Medulla oblongata (tissue), 1 donor: ENCODE measurements around the gene CLECL1.

Source experiments
- DNase-seq: peaks from one replicate; pipeline ENCODE4 v3.0.0-alpha.2; 2015; ENCODE audit errors: extremely low spot score

The CLECL1 gene

GRCh38 chr12:9732921-9733461, at the start of gene CLECL1:
CLECL1 (minus strand) TSS chr12:9733097.
- peak; percentile 35 for DNase-seq

GRCh38 chr12:9781360-9781759, 48.5 kb upstream of the CLECL1 start:
- no peak for DNase-seq

- no peak for DNase-seq
Measured at GRCh38 chr12:9779209-9779608, 46.3 kb upstream of the CLECL1 start.

- DNase-seq, result no peak
Measured at GRCh38 chr12:9776781-9777180, 43.9 kb upstream of the CLECL1 start.

- no peak for DNase-seq
Measured at GRCh38 chr12:9773216-9773877, 40.5 kb upstream of the CLECL1 start.

- no peak for DNase-seq
Measured at GRCh38 chr12:9763025-9763424, 30.1 kb upstream of the CLECL1 start.

- no peak for DNase-seq
Measured at GRCh38 chr12:9762369-9762768, 29.5 kb upstream of the CLECL1 start.

GRCh38 chr12:9761419-9761781, 28.5 kb upstream of the CLECL1 start:
- peak; percentile 51 for DNase-seq

- peak; percentile 74 for DNase-seq
Measured at GRCh38 chr12:9760699-9761418, 28.0 kb upstream of the CLECL1 start, which contains the start of gene CD69. CD69 (minus strand) TSS chr12:9760901; CDS start chr12:9760820, 81 bp downstream.

GRCh38 chr12:9760120-9760519, 27.2 kb upstream of the CLECL1 start:
- no peak for DNase-seq

- DNase-seq, result no peak
Measured at GRCh38 chr12:9759694-9760093, 26.8 kb upstream of the CLECL1 start.

- DNase-seq, result no peak
Measured at GRCh38 chr12:9758119-9758518, 25.2 kb upstream of the CLECL1 start.

GRCh38 chr12:9757433-9758025, 24.6 kb upstream of the CLECL1 start:
- no peak for DNase-seq

GRCh38 chr12:9756706-9757105, 23.8 kb upstream of the CLECL1 start:
- no peak for DNase-seq

GRCh38 chr12:9756170-9756569, 23.3 kb upstream of the CLECL1 start:
- DNase-seq, result no peak

- no peak for DNase-seq
Measured at GRCh38 chr12:9755567-9755966, 22.7 kb upstream of the CLECL1 start.

GRCh38 chr12:9755035-9755434, 22.1 kb upstream of the CLECL1 start:
- DNase-seq, result no peak

- DNase-seq, result no peak
Measured at GRCh38 chr12:9754099-9754927, 21.4 kb upstream of the CLECL1 start.

GRCh38 chr12:9753498-9753897, 20.6 kb upstream of the CLECL1 start:
- DNase-seq, result no peak

- DNase-seq, result no peak
Measured at GRCh38 chr12:9753073-9753472, 20.2 kb upstream of the CLECL1 start.

- no peak for DNase-seq
Measured at GRCh38 chr12:9752145-9752933, 19.4 kb upstream of the CLECL1 start.
